K562 (cell line): ENCODE data around the gene SNX20. TPM values are rescaled to one million over a fixed set of nuclear protein-coding genes. Genes with fewer than 3 reads are reported as not detected.

Experiments used
- ATAC-seq: fragments of 200-7000 bp; cut with Tn5 transposase; 3 replicates; pipeline ENCODE4 v1.9.1; 2020; ENCODE audit warnings: moderate library complexity
- BruUV-seq: library from RNA; stranded (reverse); fragments of 400-500 nt; replicated peaks from 2 replicates; lab custom pipeline; 2021; lab: Mats Ljungman, UMichigan
- CTCF ChIA-PET: fragments of 300-600 bp; formaldehyde crosslinking; extraction: SDS; loops from one replicate; lab custom pipeline; 2021; ENCODE audit warnings: low intra/inter-chr PET ratio; lab: Yijun Ruan, JAX
- POLR2A ChIA-PET: fragments of 300-600, 350-650 bp; sonication (Branson Sonifier 250); formaldehyde crosslinking; extraction: SDS; loops from one replicate; lab custom pipeline; 2021; ENCODE audit warnings: antibody characterized with exemption, inconsistent platforms; lab: Yijun Ruan, JAX
- DNase-seq, 4 experiments: peaks; one replicate each; pipeline versions ENCODE4 v3.0.0 to v3.0.0-alpha.2; 2011 to 2018; ENCODE audit warnings: low spot score in 3 of 4, mixed read lengths in 3 of 4; ENCODE audit errors: extremely low read depth in 1 of 4
- FAIRE-seq: peaks from 2 replicates; lab custom pipeline; 2011; peaks lifted over from hg19 to GRCh38; lab: Jason Lieb, UNC
- H2AFZ ChIP-seq: 2 replicates; pipeline ENCODE4 v1.6.0; 2011; ENCODE audit warnings: low read depth, low read length, control low read depth, inconsistent platforms
- H3K27ac ChIP-seq: fragments of 200-600 bp; 3 replicates; pipeline ENCODE4 v1.8.0; 2011; ENCODE audit warnings: low read depth, mild to moderate bottlenecking, control low read depth, inconsistent platforms, low read length, moderate library complexity, mixed read lengths; ENCODE audit errors: extremely low read depth
- H3K27me3 ChIP-seq, 2 experiments: fragments of 300-600 bp in 1 of 2; 2 replicates in 1 of 2; 3 replicates in 1 of 2; pipeline versions ENCODE4 v1.6.0 to v1.8.0; 2011; ENCODE audit warnings: inconsistent platforms in 2 of 2, low read length in 2 of 2, mild to moderate bottlenecking in 1 of 2, mixed read lengths in 1 of 2, moderate library complexity in 1 of 2; ENCODE audit not compliant: control insufficient read depth in 2 of 2, insufficient read depth in 2 of 2
- H3K36me3 ChIP-seq: fragments of 300-600 bp; 3 replicates; pipeline ENCODE4 v1.8.0; 2011; ENCODE audit warnings: mild to moderate bottlenecking, low read length, inconsistent platforms; ENCODE audit not compliant: control insufficient read depth, insufficient read depth
- H3K4me1 ChIP-seq, 2 experiments: fragments of 200-600 bp in 1 of 2; replicated peaks in 1 of 2; 2 replicates in 1 of 2; 3 replicates in 1 of 2; pipeline versions ENCODE4 v1.5.1 to v1.8.0; 2011; ENCODE audit warnings: inconsistent platforms in 2 of 2, low read length in 2 of 2, mild to moderate bottlenecking in 1 of 2, mixed read lengths in 1 of 2, moderate library complexity in 1 of 2; ENCODE audit not compliant: control insufficient read depth in 2 of 2, insufficient read depth in 2 of 2
- H3K4me2 ChIP-seq: 2 replicates; pipeline ENCODE4 v1.6.1; 2011; ENCODE audit warnings: low read length, control low read depth, inconsistent platforms, mixed read lengths; ENCODE audit not compliant: insufficient read depth
- H3K4me3 ChIP-seq: fragments of 200-600 bp; sonication (generic), shearing (Covaris generic); 2 replicates; pipeline ENCODE4 v1.5.1; 2016; ENCODE audit warnings: control low read depth, inconsistent platforms
- H3K79me2 ChIP-seq: fragments of 200-600 bp; 3 replicates; pipeline ENCODE4 v1.8.0; 2011; ENCODE audit warnings: low read length, inconsistent platforms; ENCODE audit not compliant: control insufficient read depth, insufficient read depth
- H3K9ac ChIP-seq, 2 experiments: 2 replicates each; pipeline versions ENCODE4 v1.6.0 to v1.6.1; 2011; ENCODE audit warnings: low read depth in 2 of 2, low read length in 2 of 2, control low read depth in 1 of 2, inconsistent platforms in 1 of 2, mild to moderate bottlenecking in 1 of 2, mixed read lengths in 1 of 2; ENCODE audit not compliant: insufficient read depth in 1 of 2
- H3K9me1 ChIP-seq: one replicate; pipeline ENCODE4 v1.6.0; 2011; ENCODE audit warnings: inconsistent platforms, mild to moderate bottlenecking, low read length, moderate library complexity; ENCODE audit not compliant: control insufficient read depth, insufficient read depth
- H3K9me3 ChIP-seq: replicated peaks from 2 replicates; pipeline ENCODE4 v1.5.1; 2011; ENCODE audit warnings: low read depth, low read length, inconsistent platforms; ENCODE audit not compliant: control insufficient read depth, insufficient read depth
- H4K20me1 ChIP-seq: replicated peaks from 2 replicates; pipeline ENCODE4 v1.6.1; 2011; ENCODE audit warnings: low read length, inconsistent platforms, mixed read lengths; ENCODE audit not compliant: control insufficient read depth, insufficient read depth
- CEBPZ ChIP-seq: fragments of 150-350 bp; IDR thresholded peaks from 2 replicates; pipeline ENCODE4 v1.6.1; 2014; ENCODE audit warnings: low read depth, mild to moderate bottlenecking, low read length, borderline replicate concordance
- ESRRA ChIP-seq: fragments of 450-650 bp; IDR thresholded peaks from 2 replicates; pipeline ENCODE4 v1.6.1; 2014; ENCODE audit warnings: low read depth, mild to moderate bottlenecking, moderate library complexity, borderline replicate concordance
- HDAC1 ChIP-seq, 2 experiments: fragments of 450-650 bp; IDR thresholded peaks; 2 replicates each; pipeline ENCODE4 v1.6.1; 2016 to 2017; ENCODE audit warnings: inconsistent platforms in 1 of 2, mild to moderate bottlenecking in 1 of 2, moderate library complexity in 1 of 2
- HLTF ChIP-seq: fragments of 450-650 bp; IDR thresholded peaks from 2 replicates; pipeline ENCODE4 v1.6.1; 2016
- ID3 ChIP-seq, 2 experiments: fragments of 250-450 bp in 1 of 2; fragments of 450-650 bp in 1 of 2; sonication (Bioruptor Pico) in 1 of 2; IDR thresholded peaks; 2 replicates each; pipeline versions ENCODE4 v1.6.1 to v1.8.0; 2016 to 2021; ENCODE audit warnings: mild to moderate bottlenecking in 2 of 2, moderate library complexity in 2 of 2, missing compliant biosample characterization in 1 of 2, missing genetic modification characterization in 1 of 2
- PATZ1 ChIP-seq: fragments of 250-450 bp; sonication (Bioruptor Pico); IDR thresholded peaks from 2 replicates; pipeline ENCODE4 v1.5.0; 2020; ENCODE audit warnings: mild to moderate bottlenecking, borderline replicate concordance
- PHB2 ChIP-seq: fragments of 450-650 bp; IDR thresholded peaks from 2 replicates; pipeline ENCODE4 v1.6.1; 2017; ENCODE audit warnings: low read depth
- PRPF4 ChIP-seq: fragments of 200-400 bp; formaldehyde crosslinking; IDR thresholded peaks from one replicate; pipeline ENCODE4 v1.6.1; 2017; ENCODE audit warnings: low read length, low read depth, mild to moderate bottlenecking; ENCODE audit not compliant: insufficient read depth, poor library complexity, severe bottlenecking
- PTTG1 ChIP-seq: fragments of 450-650 bp; IDR thresholded peaks from 2 replicates; pipeline ENCODE4 v1.6.1; 2016; ENCODE audit warnings: low read depth, mild to moderate bottlenecking, missing genetic modification characterization, missing compliant biosample characterization
- RBM25 ChIP-seq: fragments of 200-400 bp; formaldehyde crosslinking; IDR thresholded peaks from 2 replicates; pipeline ENCODE4 v1.6.1; 2018; ENCODE audit warnings: low read length, low read depth, moderate library complexity; ENCODE audit not compliant: severe bottlenecking
- SOX6 ChIP-seq: fragments of 450-650 bp; IDR thresholded peaks from 2 replicates; pipeline ENCODE4 v1.6.1; 2014; ENCODE audit warnings: mild to moderate bottlenecking
- ZNF174 ChIP-seq: fragments of 250-450 bp; sonication (Bioruptor Pico); IDR thresholded peaks from 2 replicates; pipeline ENCODE4 v1.4.0; 2020; ENCODE audit warnings: mild to moderate bottlenecking
- ZNF589 ChIP-seq: fragments of 200-800 bp; sonication (Bioruptor generic); IDR thresholded peaks from 2 replicates; pipeline ENCODE4 v1.6.1; 2016; ENCODE audit warnings: low read depth, missing genetic modification characterization, missing compliant biosample characterization
- ZNF695 ChIP-seq: fragments of 450-650 bp; formaldehyde crosslinking; IDR thresholded peaks from 2 replicates; pipeline ENCODE4 v1.4.0; 2020; ENCODE audit warnings: mild to moderate bottlenecking, moderate library complexity
- WGBS: fragments of 100-300 bp; shearing (Covaris generic); methylation state at CpG from one replicate; pipeline ENCODE4 v1.1.6; 2016; ENCODE audit warnings: low coverage, mixed read lengths; ENCODE audit not compliant: insufficient coverage; ENCODE audit errors: missing lambda C conversion rate; 5-methylcytosine and 5-hydroxymethylcytosine counted together
- in situ Hi-C: fragments of 300-500 bp; cut with MboI; formaldehyde crosslinking; loops from 4 replicates; pipeline ENCODE4 v1.15.0; 2018; ENCODE audit warnings: inconsistent platforms, mixed read lengths
- intact Hi-C: fragments of 100-400 bp; cut with micrococcal nuclease; formaldehyde crosslinking; loops from 2 replicates; pipeline ENCODE4 v1.14.2; 2022
- polyA plus RNA-seq, 8 experiments: library from polyadenylated mRNA; depleted of rRNA in 4 of 8; stranded (reverse) in 5 of 8; unstranded in 3 of 8; fragments of >200 nt; fragmentation: Nextera tagmentation in 2 of 8; fragmentation: Illumina TruSeq in 1 of 8; extraction: Ambion mirVana in 2 of 8; extraction: Trizol in 1 of 8; gene quantifications; 2 replicates each; pipeline versions ENCODE4 v1.2.1 to v1.2.3, GENCODE V29; 2011 to 2014; ENCODE audit warnings: inconsistent platforms in 1 of 8, missing spikeins in 1 of 8
- total RNA-seq, 7 experiments: library from RNA; depleted of rRNA in 6 of 7; stranded (reverse); fragments of >200 nt in 6 of 7; fragmentation: Illumina TruSeq in 2 of 7; extraction: Trizol in 2 of 7; gene quantifications; 2 replicates each; pipeline versions ENCODE4 v1.2.1 to v1.2.3, GENCODE V29; 2011 to 2021; ENCODE audit warnings: low replicate concordance in 1 of 7

The SNX20 gene
- total and polyA plus RNA-seq, 9 of the 15 experiments (the other 6 are each of a cell fraction or from before 2014, with no cell fraction given) = 0.04 to 0.07 TPM; not detected in 7

GRCh38 chr16:50673496-50674275 is 7.4 kb downstream of the SNX20 start:
- CTCF ChIA-PET = interaction anchor here (0.9 to 3.2 kb wide), 2 partner anchors 133 to 142 kb away, joined by 4 to 32 read pairs; no protein-coding TSS in a partner anchor
- Histone ChIP-seq H2AFZ (no peak overlapping the region), H3K4me3 (no peak overlapping the region), H3K79me2 (no peaks in the 10 kb centered on the region), H4K20me1 (no peaks in the 10 kb centered on the region), H3K27me3 (peaks cover 0 to 14% of the 10 kb centered on the region in 2 experiments; a peak in 2 of 5 replicates)
- DNase-seq = no peak
- 36% methylated on average over 46 of the region's 70 CpGs for WGBS
- TF ChIP-seq CEBPZ (no peak), PRPF4 (no peak), RBM25 (no peak), PATZ1 (CRISPR knock-in tag) (no peak), HDAC1 (IDR thresholded peaks at IDR 0.05) (no peak), ESRRA (no peak), ZNF589 (no peak), PHB2 (no peak), PTTG1 (no peak), ID3 (CRISPR knock-in tag; IDR thresholded peaks at IDR 0.05) (no peak), ID3 (tag; IDR thresholded peaks at IDR 0.05) (no peak), SOX6 (no peak), HLTF (no peak), ZNF695 (CRISPR knock-in tag) (no peak), ZNF174 (CRISPR knock-in tag) (no peak)
- TF ChIP-seq, all 486 proteins: peak for 0
- in situ Hi-C loops (no loop called here), intact Hi-C loops (loop anchor here (5.0 kb wide), 1 partner anchor 74 kb away; no protein-coding TSS in a partner anchor)
- Histone ChIP-seq H3K4me1 (no peaks in the 10 kb centered on the region), H3K27ac (no peak overlapping the region), H3K4me2 (no peak overlapping the region), H3K9me1 (no peaks in the 10 kb centered on the region), H3K36me3 (no peaks in the 10 kb centered on the region), H3K9me3 (peaks cover 6% of the 10 kb centered on the region; the same call in 1 of the 2 replicates), H3K9ac (no peak overlapping the region)
- no TSS peak for BruUV-seq
- FAIRE-seq (no peak), ATAC-seq (no peak)
- POLR2A ChIA-PET = interaction anchor here (1.0 kb wide), 1 partner anchor 80 kb away, joined by 4 read pairs; no protein-coding TSS in a partner anchor
